Measurements from ENCODE around the gene NCS1.

The NCS1 gene

GRCh38 chr9:130149031-130149430, 23.2 kb upstream of the NCS1 start:
- no peak for DNase-seq

- no peak for DNase-seq
Measured at GRCh38 chr9:130149654-130150286, 22.4 kb upstream of the NCS1 start.

GRCh38 chr9:130150779-130151382, 21.3 kb upstream of the NCS1 start:
- no peak for DNase-seq

- DNase-seq: no peak
Measured at GRCh38 chr9:130154816-130155215, 17.4 kb upstream of the NCS1 start.

- DNase-seq: no peak
Measured at GRCh38 chr9:130155647-130156046, 16.6 kb upstream of the NCS1 start.

- no peak for DNase-seq
Measured at GRCh38 chr9:130156672-130157071, 15.5 kb upstream of the NCS1 start.

GRCh38 chr9:130157079-130157478, 15.1 kb upstream of the NCS1 start:
- DNase-seq: no peak

GRCh38 chr9:130158001-130158400, 14.2 kb upstream of the NCS1 start:
- DNase-seq: no peak

- DNase-seq: no peak
Measured at GRCh38 chr9:130159057-130159456, 13.1 kb upstream of the NCS1 start.

GRCh38 chr9:130159915-130160670, 12.1 kb upstream of the NCS1 start:
- DNase-seq: no peak

GRCh38 chr9:130160862-130161470, 11.2 kb upstream of the NCS1 start:
- no peak for DNase-seq

GRCh38 chr9:130165579-130165978, 6.6 kb upstream of the NCS1 start:
- no peak for DNase-seq

- no peak for DNase-seq
Measured at GRCh38 chr9:130166399-130166798, 5.8 kb upstream of the NCS1 start.

GRCh38 chr9:130167927-130168326, 4.3 kb upstream of the NCS1 start:
- DNase-seq: no peak

- no peak for DNase-seq
Measured at GRCh38 chr9:130171226-130172148, 717 bp upstream of the NCS1 start.

GRCh38 chr9:130172858-130173665, 858 bp downstream of the NCS1 start:
- no peak for DNase-seq

- no peak for DNase-seq
Measured at GRCh38 chr9:130173666-130173983, 1.4 kb downstream of the NCS1 start.

GRCh38 chr9:130174025-130174424, 1.8 kb downstream of the NCS1 start:
- no peak for DNase-seq

GRCh38 chr9:130174920-130175321, 2.7 kb downstream of the NCS1 start:
- DNase-seq: no peak

GRCh38 chr9:130175355-130175754, 3.2 kb downstream of the NCS1 start:
- DNase-seq: no peak

GRCh38 chr9:130176760-130177159, 4.6 kb downstream of the NCS1 start:
- DNase-seq: no peak
